ENCODE measurements around the gene GAB3.
"Not testable (repeated sequence)": the region's sequence is repeated elsewhere in the genome, so short reads cannot be mapped to it uniquely, and the experiment has no call there.

GAB3 gene

GRCh38 chrX:154696676-154697045 is 54.2 kb downstream of the GAB3 start:
- Histone ChIP-seq H3K4me3 (ENCODE audit: insufficient read depth, low read depth, low read length) (no peak overlapping the region), H3K27me3 (ENCODE audit: control insufficient read depth, insufficient read depth, low read length, poor library complexity, severe bottlenecking) (no peaks in the 10 kb centered on the region)
- WGBS, 2 experiments: 93% methylated on average over 1 of the region's 1 CpG

GRCh38 chrX:154695911-154696675 is 54.8 kb downstream of the GAB3 start:
- Histone ChIP-seq H3K9me3 (ENCODE audit: control insufficient read depth, low read length) (no peaks in the 10 kb centered on the region), H3K4me3 (ENCODE audit: insufficient read depth, low read depth, low read length) (no peak overlapping the region), H3K36me3 (ENCODE audit: control insufficient read depth, insufficient read depth, low read length) (no peaks in the 10 kb centered on the region), H3K27ac (ENCODE audit: insufficient read depth, low read depth, low read length, poor library complexity, severe bottlenecking) (no peak overlapping the region), H3K4me1 (ENCODE audit: control insufficient read depth, insufficient read depth, low read length) (no peaks in the 10 kb centered on the region), H3K27me3 (ENCODE audit: control insufficient read depth, insufficient read depth, low read length, poor library complexity, severe bottlenecking) (no peaks in the 10 kb centered on the region)
- WGBS, 2 experiments: 89 to 92% methylated on average over 6 of the region's 8 CpGs

More at GRCh38 chrX:154696676-154697045, 54.2 kb downstream of the GAB3 start:
- Histone ChIP-seq H3K36me3 (ENCODE audit: control insufficient read depth, insufficient read depth, low read length) (no peaks in the 10 kb centered on the region), H3K27ac (ENCODE audit: insufficient read depth, low read depth, low read length, poor library complexity, severe bottlenecking) (no peak overlapping the region), H3K9me3 (ENCODE audit: control insufficient read depth, low read length) (no peaks in the 10 kb centered on the region), H3K4me1 (ENCODE audit: control insufficient read depth, insufficient read depth, low read length) (no peaks in the 10 kb centered on the region)

DNA sequence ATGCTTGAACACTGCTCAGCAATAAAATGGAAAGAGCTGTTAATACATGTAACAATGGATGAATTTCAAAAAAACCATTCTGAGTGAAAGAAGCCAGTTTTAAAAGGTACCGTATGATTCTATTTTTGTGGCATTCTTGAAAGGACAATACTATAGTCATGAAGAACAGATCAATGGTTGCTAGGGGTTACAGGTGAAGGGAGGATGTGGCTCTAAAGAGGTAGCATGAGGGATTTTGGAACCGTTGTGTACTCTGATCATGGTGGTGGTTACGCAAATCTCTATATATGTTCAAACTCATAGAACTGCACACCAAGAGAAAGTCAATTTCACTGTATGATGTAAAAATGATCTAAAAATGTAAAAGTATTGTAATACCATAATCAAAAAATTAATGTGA is 57.5 kb downstream of the GAB3 start:
- no peak overlapping the region for H3K27ac ChIP-seq (ENCODE audit: insufficient read depth, low read depth, low read length, poor library complexity, severe bottlenecking)

GRCh38 chrX:154690438-154690837 is 60.4 kb downstream of the GAB3 start:
- not testable (repeated sequence) for H3K27ac ChIP-seq (ENCODE audit: insufficient read depth, low read depth, low read length, poor library complexity, severe bottlenecking); H3K4me3 ChIP-seq (ENCODE audit: insufficient read depth, low read depth, low read length); H3K4me1 ChIP-seq (ENCODE audit: control insufficient read depth, insufficient read depth, low read length); H3K36me3 ChIP-seq (ENCODE audit: control insufficient read depth, insufficient read depth, low read length); H3K9me3 ChIP-seq (ENCODE audit: control insufficient read depth, low read length); H3K27me3 ChIP-seq (ENCODE audit: control insufficient read depth, insufficient read depth, low read length, poor library complexity, severe bottlenecking)
- 88 to 100% methylated on average over 1 to 2 of the region's 2 CpGs for WGBS, 2 experiments

More for the DNA sequence above, 57.5 kb downstream of the GAB3 start:
- WGBS, 2 experiments: 98 to 100% methylated on average over 1 to 3 of the region's 3 CpGs
- Histone ChIP-seq H3K27me3 (ENCODE audit: control insufficient read depth, insufficient read depth, low read length, poor library complexity, severe bottlenecking) (no peaks in the 10 kb centered on the region), H3K4me1 (ENCODE audit: control insufficient read depth, insufficient read depth, low read length) (no peaks in the 10 kb centered on the region), H3K9me3 (ENCODE audit: control insufficient read depth, low read length) (no peaks in the 10 kb centered on the region), H3K36me3 (ENCODE audit: control insufficient read depth, insufficient read depth, low read length) (no peaks in the 10 kb centered on the region), H3K4me3 (ENCODE audit: insufficient read depth, low read depth, low read length) (no peak overlapping the region)

DNA sequence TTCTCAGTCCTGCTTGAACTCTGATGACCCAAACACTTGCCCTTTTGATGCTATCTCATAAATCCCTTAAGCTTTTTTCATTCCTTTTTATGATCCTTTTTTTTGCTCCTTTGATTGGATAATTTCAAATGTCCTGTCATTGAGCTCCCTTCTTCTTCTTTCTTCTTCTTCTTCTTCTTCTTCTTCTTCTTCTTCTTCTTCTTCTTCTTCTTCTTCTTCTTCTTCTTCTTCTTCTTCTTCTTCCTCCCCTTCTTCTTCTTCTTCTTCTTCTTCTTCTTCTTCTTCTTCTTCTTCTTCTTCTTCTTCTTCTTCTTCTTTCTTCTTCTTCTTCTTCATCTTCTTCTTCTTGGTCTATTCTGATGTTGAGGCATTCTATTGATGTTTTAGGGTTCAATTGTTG is 78.8 kb downstream of the GAB3 start:
- not testable (repeated sequence) for H3K27me3 ChIP-seq (ENCODE audit: control insufficient read depth, insufficient read depth, low read length, poor library complexity, severe bottlenecking); H3K9me3 ChIP-seq (ENCODE audit: control insufficient read depth, low read length); H3K4me1 ChIP-seq (ENCODE audit: control insufficient read depth, insufficient read depth, low read length); H3K27ac ChIP-seq (ENCODE audit: insufficient read depth, low read depth, low read length, poor library complexity, severe bottlenecking); H3K4me3 ChIP-seq (ENCODE audit: insufficient read depth, low read depth, low read length); H3K36me3 ChIP-seq (ENCODE audit: control insufficient read depth, insufficient read depth, low read length)

GRCh38 chrX:154670848-154671247 is 80.0 kb downstream of the GAB3 start:
- H3K36me3 ChIP-seq (ENCODE audit: control insufficient read depth, insufficient read depth, low read length); H3K4me1 ChIP-seq (ENCODE audit: control insufficient read depth, insufficient read depth, low read length); H3K27me3 ChIP-seq (ENCODE audit: control insufficient read depth, insufficient read depth, low read length, poor library complexity, severe bottlenecking); H3K4me3 ChIP-seq (ENCODE audit: insufficient read depth, low read depth, low read length); H3K27ac ChIP-seq (ENCODE audit: insufficient read depth, low read depth, low read length, poor library complexity, severe bottlenecking); H3K9me3 ChIP-seq (ENCODE audit: control insufficient read depth, low read length): not testable (repeated sequence)
- 83 to 89% methylated on average over 8 of the region's 8 CpGs for WGBS, 2 experiments

GRCh38 chrX:154661899-154662298 is 89.0 kb downstream of the GAB3 start:
- Histone ChIP-seq H3K4me1 (ENCODE audit: control insufficient read depth, insufficient read depth, low read length) (no peaks in the 10 kb centered on the region), H3K9me3 (ENCODE audit: control insufficient read depth, low read length) (no peaks in the 10 kb centered on the region), H3K27me3 (ENCODE audit: control insufficient read depth, insufficient read depth, low read length, poor library complexity, severe bottlenecking) (no peaks in the 10 kb centered on the region), H3K36me3 (ENCODE audit: control insufficient read depth, insufficient read depth, low read length) (no peaks in the 10 kb centered on the region), H3K4me3 (ENCODE audit: insufficient read depth, low read depth, low read length) (no peak overlapping the region), H3K27ac (ENCODE audit: insufficient read depth, low read depth, low read length, poor library complexity, severe bottlenecking) (no peak overlapping the region)
- WGBS, 2 experiments: 90 to 95% methylated on average over 7 of the region's 7 CpGs

DNA sequence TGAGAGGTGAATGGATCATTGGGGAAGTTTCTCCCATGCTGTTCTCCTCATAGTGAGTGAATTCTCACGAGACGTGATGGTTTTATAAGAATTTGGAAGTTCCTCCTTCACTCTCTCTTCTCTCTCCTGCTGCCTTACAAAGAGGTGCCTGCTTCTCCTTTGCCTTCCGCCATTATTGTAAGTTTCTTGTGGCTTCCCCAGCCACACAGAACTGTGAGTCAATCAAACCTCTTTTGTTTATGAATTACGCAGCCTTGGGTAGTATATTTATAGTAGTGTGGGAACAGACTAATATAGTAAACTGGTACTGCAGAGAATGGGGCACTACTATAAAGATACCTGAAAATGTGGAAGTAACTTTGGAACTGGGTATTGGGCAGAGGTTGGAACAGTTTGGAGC is 89.7 kb downstream of the GAB3 start:
- no peaks in the 10 kb centered on the region for H3K27me3 ChIP-seq (ENCODE audit: control insufficient read depth, insufficient read depth, low read length, poor library complexity, severe bottlenecking)
- H3K9me3 ChIP-seq (ENCODE audit: control insufficient read depth, low read length): no peaks in the 10 kb centered on the region
- H3K4me3 ChIP-seq (ENCODE audit: insufficient read depth, low read depth, low read length): no peak overlapping the region
- no peaks in the 10 kb centered on the region for H3K36me3 ChIP-seq (ENCODE audit: control insufficient read depth, insufficient read depth, low read length)
- no peaks in the 10 kb centered on the region for H3K4me1 ChIP-seq (ENCODE audit: control insufficient read depth, insufficient read depth, low read length)
- H3K27ac ChIP-seq (ENCODE audit: insufficient read depth, low read depth, low read length, poor library complexity, severe bottlenecking): no peak overlapping the region
- 87 to 95% methylated on average over 2 to 4 of the region's 4 CpGs for WGBS, 2 experiments

DNA sequence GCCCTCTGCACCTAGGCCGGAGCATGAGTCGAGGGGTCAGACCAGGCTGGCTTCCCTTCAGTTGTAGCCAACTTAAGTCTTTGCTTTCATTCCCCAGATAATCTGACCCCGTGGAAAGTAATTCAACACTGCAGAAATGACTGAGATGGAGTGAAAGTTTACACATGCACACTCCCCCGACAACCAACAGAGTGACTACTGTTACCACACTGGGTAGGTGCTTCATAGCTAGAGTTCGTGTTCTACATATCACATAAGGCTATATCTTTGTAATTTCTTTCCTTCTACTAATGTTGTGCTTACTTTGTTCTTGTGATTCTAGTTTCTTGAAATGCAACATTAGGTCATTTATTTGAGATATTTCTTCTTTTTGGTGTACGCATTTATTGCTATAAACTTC is 90.3 kb downstream of the GAB3 start:
- Histone ChIP-seq H3K4me1 (ENCODE audit: control insufficient read depth, insufficient read depth, low read length) (no peaks in the 10 kb centered on the region), H3K9me3 (ENCODE audit: control insufficient read depth, low read length) (no peaks in the 10 kb centered on the region), H3K27ac (ENCODE audit: insufficient read depth, low read depth, low read length, poor library complexity, severe bottlenecking) (no peak overlapping the region), H3K36me3 (ENCODE audit: control insufficient read depth, insufficient read depth, low read length) (no peaks in the 10 kb centered on the region), H3K27me3 (ENCODE audit: control insufficient read depth, insufficient read depth, low read length, poor library complexity, severe bottlenecking) (no peaks in the 10 kb centered on the region), H3K4me3 (ENCODE audit: insufficient read depth, low read depth, low read length) (no peak overlapping the region)
- 90 to 92% methylated on average over 4 to 6 of the region's 6 CpGs for WGBS, 2 experiments

- no peak overlapping the region for H3K4me3 ChIP-seq (ENCODE audit: insufficient read depth, low read depth, low read length)
- WGBS, 2 experiments: 93 to 96% methylated on average over 11 of the region's 11 CpGs
Measured at GRCh38 chrX:154658957-154659356, 91.9 kb downstream of the GAB3 start.

GRCh38 chrX:154658187-154658586 is 92.7 kb downstream of the GAB3 start:
- no peaks in the 10 kb centered on the region for H3K9me3 ChIP-seq (ENCODE audit: control insufficient read depth, low read length)
- no peaks in the 10 kb centered on the region for H3K36me3 ChIP-seq (ENCODE audit: control insufficient read depth, insufficient read depth, low read length)
- no peak overlapping the region for H3K4me3 ChIP-seq (ENCODE audit: insufficient read depth, low read depth, low read length)
- no peak overlapping the region for H3K27ac ChIP-seq (ENCODE audit: insufficient read depth, low read depth, low read length, poor library complexity, severe bottlenecking)
- no peaks in the 10 kb centered on the region for H3K27me3 ChIP-seq (ENCODE audit: control insufficient read depth, insufficient read depth, low read length, poor library complexity, severe bottlenecking)
- WGBS, 2 experiments: 92 to 96% methylated on average over 12 of the region's 12 CpGs
- no peaks in the 10 kb centered on the region for H3K4me1 ChIP-seq (ENCODE audit: control insufficient read depth, insufficient read depth, low read length)

More at GRCh38 chrX:154658957-154659356, 91.9 kb downstream of the GAB3 start:
- Histone ChIP-seq H3K36me3 (ENCODE audit: control insufficient read depth, insufficient read depth, low read length) (no peaks in the 10 kb centered on the region), H3K27ac (ENCODE audit: insufficient read depth, low read depth, low read length, poor library complexity, severe bottlenecking) (no peak overlapping the region), H3K27me3 (ENCODE audit: control insufficient read depth, insufficient read depth, low read length, poor library complexity, severe bottlenecking) (no peaks in the 10 kb centered on the region), H3K9me3 (ENCODE audit: control insufficient read depth, low read length) (no peaks in the 10 kb centered on the region), H3K4me1 (ENCODE audit: control insufficient read depth, insufficient read depth, low read length) (no peaks in the 10 kb centered on the region)
